Naive B cell (primary cell): ENCODE measurements around the gene ADIPOQ. TPM values are rescaled to one million over a fixed set of nuclear protein-coding genes. Genes with fewer than 3 reads are reported as not detected.
"Not testable (repeated sequence)": the region's sequence is repeated elsewhere in the genome, so short reads cannot be mapped to it uniquely, and the experiment has no call there.

Experiments
- ATAC-seq, 2 donors: fragments of 150-1000 bp; cut with Tn5 transposase; 2 replicates each; pipeline ENCODE4 v1.10.0; 2021; ENCODE audit warnings: low read depth in 2 of 2, mild to moderate bottlenecking in 2 of 2, moderate library complexity in 2 of 2
- DNase-seq: peaks from one replicate; pipeline ENCODE4 v3.0.0; 2022
- H3K27ac Mint-ChIP-seq, 6 donors: one replicate each; pipeline ENCODE4 v1.8.0; 2020 to 2022; ENCODE audit warnings: mild to moderate bottlenecking in 6 of 6, mixed read lengths in 6 of 6, moderate library complexity in 5 of 6, inconsistent platforms in 2 of 6
- H3K27me3 Mint-ChIP-seq, 3 donors: one replicate each; pipeline ENCODE4 v1.8.0; 2021 to 2022; ENCODE audit warnings: mixed read lengths in 3 of 3, mild to moderate bottlenecking in 1 of 3
- H3K36me3 Mint-ChIP-seq, 2 donors: one replicate each; pipeline ENCODE4 v1.8.0; 2020 to 2022; ENCODE audit warnings: mixed read lengths in 2 of 2, inconsistent platforms in 1 of 2, mild to moderate bottlenecking in 1 of 2
- H3K4me1 Mint-ChIP-seq, 3 donors: one replicate each; pipeline ENCODE4 v1.8.0; 2020 to 2022; ENCODE audit warnings: mixed read lengths in 3 of 3, inconsistent platforms in 1 of 3, mild to moderate bottlenecking in 1 of 3, moderate library complexity in 1 of 3
- H3K4me3 Mint-ChIP-seq, 8 donors: one replicate each; pipeline ENCODE4 v1.8.0; 2020 to 2022; ENCODE audit warnings: mild to moderate bottlenecking in 8 of 8, mixed read lengths in 8 of 8, moderate library complexity in 8 of 8, inconsistent platforms in 2 of 8
- H3K9me3 Mint-ChIP-seq, 7 donors: one replicate each; pipeline ENCODE4 v1.8.0; 2020 to 2022; ENCODE audit warnings: mixed read lengths in 7 of 7, mild to moderate bottlenecking in 5 of 7, inconsistent platforms in 2 of 7, moderate library complexity in 1 of 7
- polyA plus RNA-seq, 6 donors: library from polyadenylated mRNA; unstranded; fragments of 300-500 nt; fragmentation: Illumina TruSeq; gene quantifications; one replicate each; pipeline ENCODE4 v1.2.3, GENCODE V29; 2021; ENCODE audit warnings: low read depth in 6 of 6

The ADIPOQ gene
- polyA plus RNA-seq = not detected

DNA sequence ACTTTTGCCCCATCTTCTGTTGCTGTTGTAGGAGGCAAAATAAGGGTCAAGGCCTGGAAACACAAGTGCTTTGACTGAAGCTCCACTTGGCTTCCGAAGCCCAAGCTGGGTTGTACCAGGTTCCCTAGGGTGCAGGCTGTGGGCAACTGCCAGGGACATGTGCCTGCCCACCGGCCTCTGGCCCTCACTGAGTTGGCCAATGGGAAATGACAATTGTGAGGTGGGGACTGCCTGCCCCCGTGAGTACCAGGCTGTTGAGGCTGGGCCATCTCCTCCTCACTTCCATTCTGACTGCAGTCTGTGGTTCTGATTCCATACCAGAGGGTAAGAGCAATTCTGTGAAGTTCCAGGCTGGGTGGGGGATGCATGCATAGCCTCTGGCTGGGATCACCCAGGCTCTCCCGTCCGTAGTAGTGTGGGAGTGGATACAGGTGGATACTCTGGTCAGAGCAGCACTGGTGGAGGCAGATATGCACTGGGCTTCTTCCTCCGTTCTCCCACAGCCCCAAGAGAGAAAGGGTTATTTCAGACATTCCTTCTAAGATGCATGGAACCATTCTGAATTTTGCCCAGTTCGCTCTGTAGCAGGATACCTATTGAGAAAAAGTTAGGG, at the start of gene ADIPOQ:
Gene ADIPOQ (plus strand): TSS at position 285 of the 613 bp plus-strand sequence. CDS start 10,349 bp downstream, outside the sequence.
- no peaks in the 10 kb centered on the region for H3K9me3 Mint-ChIP-seq
- H3K36me3 Mint-ChIP-seq = no peaks in the 10 kb centered on the region
- H3K4me3 Mint-ChIP-seq = no peak within 1 kb of the TSS
- no peak for DNase-seq
- H3K4me1 Mint-ChIP-seq = no peaks in the 10 kb centered on the region
- H3K27ac Mint-ChIP-seq = peak within 1 kb of the TSS in 1 of 6 donors; percentile 7
- no peak for ATAC-seq
- H3K27me3 Mint-ChIP-seq = peaks cover 5 to 35% (median 25%) of the 10 kb centered on the region in 3 donors

DNA sequence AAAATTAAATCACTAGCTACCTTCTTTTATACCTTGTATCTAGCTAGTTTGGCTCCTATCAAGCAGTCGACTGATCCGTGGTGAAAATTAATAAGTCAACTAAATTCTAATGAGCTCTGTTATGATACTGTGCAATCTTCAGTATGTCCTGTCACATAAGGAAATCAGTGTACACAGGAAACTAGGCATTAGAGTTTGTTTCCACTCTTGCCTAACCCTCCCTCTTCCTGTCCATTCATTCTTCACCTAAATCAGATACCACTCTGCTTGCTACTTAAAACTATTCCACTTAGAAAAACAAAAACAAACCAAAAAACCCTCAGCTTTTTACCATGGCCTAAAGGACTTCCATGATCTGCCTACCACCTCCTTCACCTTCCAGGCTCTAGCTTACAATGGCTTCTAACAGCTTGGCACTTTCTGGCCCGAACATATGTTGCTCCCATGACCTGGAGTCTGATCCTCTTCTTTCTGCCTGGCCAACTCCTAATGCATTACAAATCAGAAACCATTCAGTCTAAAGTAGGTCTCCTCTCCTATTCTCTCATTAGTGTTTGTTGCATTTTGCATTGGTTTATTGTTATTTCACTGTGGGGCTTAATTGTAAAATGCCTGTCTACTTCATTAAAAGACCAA, 44.2 kb upstream of the ADIPOQ start:
- peaks cover 10 to 22% of the 10 kb centered on the region in 2 donors for H3K36me3 Mint-ChIP-seq
- H3K27me3 Mint-ChIP-seq = no peaks in the 10 kb centered on the region
- no peak for ATAC-seq
- no peak for DNase-seq
- H3K9me3 Mint-ChIP-seq = no peaks in the 10 kb centered on the region
- no peak overlapping the region for H3K4me3 Mint-ChIP-seq
- H3K4me1 Mint-ChIP-seq = peaks cover 0 to 5% (median 0%) of the 10 kb centered on the region in 3 donors
- peak overlapping the region in 1 of 6 donors; percentile 19 for H3K27ac Mint-ChIP-seq

DNA sequence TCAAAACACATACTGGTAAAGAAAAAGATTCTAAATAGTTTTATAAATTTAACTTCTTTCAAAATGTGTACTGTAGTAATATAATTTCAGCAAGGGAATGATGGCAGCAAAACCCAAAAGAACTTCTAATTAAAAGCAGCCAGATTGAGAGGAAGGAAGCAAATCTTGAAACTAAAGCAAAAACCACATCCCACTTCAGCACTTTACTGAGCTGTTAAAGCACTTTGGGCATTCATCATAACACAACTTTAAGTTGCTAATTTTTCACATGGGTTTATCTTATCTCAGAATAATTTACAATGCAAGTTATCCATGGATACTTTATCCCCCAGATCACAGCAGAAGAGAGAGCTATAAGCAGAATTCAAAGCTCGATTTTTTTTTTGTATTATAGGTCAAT, 42.2 kb upstream of the ADIPOQ start:
- Mint-ChIP-seq H3K4me3 (no peak overlapping the region), H3K9me3 (no peaks in the 10 kb centered on the region), H3K27me3 (no peaks in the 10 kb centered on the region), H3K27ac (no peak overlapping the region), H3K4me1 (peaks cover 0 to 8% (median 5%) of the 10 kb centered on the region in 3 donors), H3K36me3 (peaks cover 10 to 16% of the 10 kb centered on the region in 2 donors)
- no peak for DNase-seq
- no peak for ATAC-seq

DNA sequence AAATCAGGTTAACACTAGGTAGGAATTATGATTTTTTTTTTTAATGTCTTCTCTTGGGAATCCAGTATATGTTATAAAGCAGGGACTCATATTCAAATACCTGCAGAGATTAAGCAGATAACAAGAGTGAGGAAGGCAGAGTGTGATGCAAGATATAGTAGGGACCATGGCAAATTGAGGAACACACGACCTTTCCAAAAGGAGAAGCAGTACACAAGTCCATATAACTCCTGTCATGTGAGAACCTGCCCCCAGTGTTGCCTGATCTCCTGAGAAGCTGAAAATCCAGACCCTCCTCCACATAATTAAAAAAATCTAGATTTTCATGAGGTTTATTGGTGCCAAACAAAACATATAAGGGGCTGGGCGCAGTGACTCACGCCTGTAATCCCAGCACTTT, 39.8 kb upstream of the ADIPOQ start:
- H3K36me3 Mint-ChIP-seq = peaks cover 10 to 16% of the 10 kb centered on the region in 2 donors
- H3K9me3 Mint-ChIP-seq = no peaks in the 10 kb centered on the region
- peaks cover 5 to 29% (median 13%) of the 10 kb centered on the region in 3 donors for H3K4me1 Mint-ChIP-seq
- H3K27me3 Mint-ChIP-seq = no peaks in the 10 kb centered on the region
- ATAC-seq (no peak), DNase-seq (no peak)
- H3K27ac Mint-ChIP-seq = peak overlapping the region in 1 of 6 donors; percentile 84
- H3K4me3 Mint-ChIP-seq = peak overlapping the region in 1 of 8 donors; percentile 47

DNA sequence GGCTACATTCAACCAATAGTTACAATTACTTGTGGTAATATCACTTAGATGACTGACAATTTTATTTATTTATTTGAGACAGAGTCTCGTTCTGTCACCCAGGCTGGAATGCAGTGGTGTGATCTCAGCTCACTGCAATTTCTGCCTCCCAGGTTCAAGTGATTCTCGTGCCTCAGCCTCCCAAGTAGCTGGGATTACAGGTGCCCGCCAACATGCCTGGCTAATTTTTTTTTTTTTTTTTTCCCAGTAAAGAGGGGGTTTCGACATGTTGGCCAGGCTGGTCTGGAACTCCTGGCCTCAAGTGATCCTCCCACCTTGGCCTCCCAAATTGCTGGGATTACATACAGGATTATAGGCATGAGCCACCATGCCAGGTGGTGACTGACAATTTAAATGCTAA, 39.1 kb upstream of the ADIPOQ start:
- DNase-seq, H3K4me3 Mint-ChIP-seq, H3K27ac Mint-ChIP-seq, ATAC-seq, H3K9me3 Mint-ChIP-seq, H3K27me3 Mint-ChIP-seq: not testable (repeated sequence)
- peaks cover 5 to 30% (median 12%) of the 10 kb centered on the region in 3 donors for H3K4me1 Mint-ChIP-seq
- H3K36me3 Mint-ChIP-seq = peaks cover 6 to 16% of the 10 kb centered on the region in 2 donors

DNA sequence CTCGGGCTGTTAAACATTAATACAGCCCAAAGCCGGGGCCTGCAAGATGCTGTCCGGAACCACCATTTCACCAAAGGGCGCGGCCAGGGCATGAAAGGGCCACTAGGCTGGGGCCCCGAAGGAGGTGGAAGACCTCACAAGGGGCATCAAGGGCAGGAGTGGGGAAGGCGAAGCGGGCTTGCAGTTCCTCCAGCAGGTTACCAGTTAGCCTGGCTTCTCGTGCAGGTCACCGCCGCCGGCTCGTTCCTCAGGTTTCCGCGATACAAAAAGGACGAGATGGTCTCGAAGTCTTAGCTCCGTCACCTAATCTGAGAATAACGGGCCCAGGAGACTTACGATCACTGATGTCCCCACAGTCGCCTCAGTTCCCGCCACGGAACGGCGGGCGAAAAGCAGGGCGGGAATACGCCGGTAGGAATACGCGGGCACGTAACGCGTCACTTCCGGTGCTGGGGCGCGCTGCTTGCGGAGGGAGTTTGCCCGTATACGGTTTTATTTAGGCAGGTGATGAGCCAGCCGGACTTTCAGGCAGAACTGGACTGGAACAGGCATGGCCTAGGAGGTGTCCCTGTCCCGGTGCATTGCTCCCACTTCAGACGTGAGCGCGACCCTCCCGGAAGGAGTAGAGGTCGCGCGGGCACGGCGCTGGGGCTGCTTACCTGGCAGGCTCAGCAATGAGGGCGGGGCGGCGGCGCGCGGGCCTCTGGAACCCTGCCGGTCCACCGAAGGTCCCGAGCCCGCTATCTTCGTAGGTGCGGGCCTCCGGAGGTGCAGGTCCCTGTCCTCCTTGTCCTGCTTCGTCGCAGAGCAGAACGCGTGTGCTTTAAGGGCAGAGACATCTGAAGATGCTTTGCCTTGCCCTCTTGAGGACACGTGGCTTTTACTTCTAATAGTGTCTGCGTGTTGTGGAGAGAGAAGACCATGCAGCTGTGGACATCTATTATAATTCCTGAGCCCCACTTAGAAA, 36.1 kb upstream of the ADIPOQ start, which contains the start of gene RFC4:
Gene RFC4 (minus strand): TSS at position 394 of the 967 bp plus-strand sequence. CDS start 1,769 bp downstream, outside the sequence.
- H3K4me3 Mint-ChIP-seq = peak within 1 kb of the TSS; percentile 87 to 98 (median 97)
- no peaks in the 10 kb centered on the region for H3K9me3 Mint-ChIP-seq
- ATAC-seq = peak; percentile 88 to 89
- DNase-seq = peak; percentile 74
- H3K27me3 Mint-ChIP-seq = no peaks in the 10 kb centered on the region
- peak within 1 kb of the TSS; percentile 82 to 95 (median 89) for H3K27ac Mint-ChIP-seq
- H3K36me3 Mint-ChIP-seq = peaks cover 0 to 5% of the 10 kb centered on the region in 2 donors
- H3K4me1 Mint-ChIP-seq = peaks cover 5 to 30% (median 8%) of the 10 kb centered on the region in 3 donors

DNA sequence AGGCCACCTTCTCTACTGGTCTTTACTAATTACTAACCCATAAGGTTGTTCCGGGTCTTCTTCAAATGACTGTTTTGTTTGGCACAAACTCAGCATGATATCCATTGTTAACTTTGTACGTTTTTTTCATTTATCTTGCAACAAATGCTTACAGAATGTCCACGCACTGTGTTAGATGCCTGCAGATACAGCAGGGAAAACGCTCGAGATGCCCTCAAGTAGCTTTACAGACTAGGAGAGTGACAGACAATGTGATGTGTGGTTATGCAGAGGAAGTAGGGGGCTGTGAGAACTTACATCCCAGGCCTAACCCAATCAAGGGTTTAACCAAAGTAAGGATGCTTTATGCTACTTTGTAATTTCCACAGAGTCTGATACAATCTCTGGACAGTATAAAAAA, 35.3 kb upstream of the ADIPOQ start:
- no peak for ATAC-seq
- Mint-ChIP-seq H3K36me3 (peaks cover 0 to 5% of the 10 kb centered on the region in 2 donors), H3K9me3 (no peaks in the 10 kb centered on the region), H3K4me3 (peak overlapping the region; percentile 87 to 98 (median 97)), H3K27ac (peak overlapping the region; percentile 82 to 95 (median 89)), H3K4me1 (peaks cover 5 to 30% (median 8%) of the 10 kb centered on the region in 3 donors), H3K27me3 (peaks cover 0 to 4% (median 0%) of the 10 kb centered on the region in 3 donors)
- no peak for DNase-seq

DNA sequence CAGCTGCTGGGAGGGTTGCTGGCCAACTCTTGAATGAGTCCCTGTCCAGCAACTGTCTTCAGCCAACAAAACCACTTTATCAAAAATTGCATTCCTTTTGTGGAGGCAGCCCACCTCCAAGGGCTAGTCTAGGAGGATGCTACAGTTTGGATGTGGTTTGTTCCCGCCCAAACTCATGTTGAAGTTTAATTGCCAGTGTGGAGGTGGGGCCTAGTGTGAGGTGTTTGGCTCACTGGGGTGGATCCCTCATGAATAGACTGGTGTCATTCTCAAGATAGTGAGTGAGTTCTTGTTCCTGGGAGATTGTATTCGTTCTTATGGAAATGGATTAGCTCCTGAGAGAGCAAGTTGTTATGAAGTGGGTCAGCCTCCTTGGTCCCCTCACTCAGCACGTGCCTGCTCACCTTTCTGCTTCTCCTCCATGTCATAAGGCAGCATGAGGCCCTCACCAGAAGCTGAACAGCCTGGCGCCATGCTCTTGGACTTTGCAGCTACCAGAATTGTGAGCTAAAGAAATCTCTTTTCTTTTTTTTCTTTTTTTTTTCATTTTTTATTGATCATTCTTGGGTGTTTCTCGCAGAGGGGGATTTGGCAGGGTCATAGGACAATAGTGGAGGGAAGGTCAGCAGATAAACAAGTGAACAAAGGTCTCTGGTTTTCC, 32.0 kb upstream of the ADIPOQ start:
- no peaks in the 10 kb centered on the region for H3K36me3 Mint-ChIP-seq
- peaks cover 6 to 18% (median 14%) of the 10 kb centered on the region in 3 donors for H3K27me3 Mint-ChIP-seq
- H3K4me1 Mint-ChIP-seq = peaks cover 5 to 20% (median 8%) of the 10 kb centered on the region in 3 donors
- H3K4me3 Mint-ChIP-seq = no peak overlapping the region
- no peak overlapping the region for H3K27ac Mint-ChIP-seq
- no peaks in the 10 kb centered on the region for H3K9me3 Mint-ChIP-seq
- no peak for ATAC-seq
- no peak for DNase-seq

DNA sequence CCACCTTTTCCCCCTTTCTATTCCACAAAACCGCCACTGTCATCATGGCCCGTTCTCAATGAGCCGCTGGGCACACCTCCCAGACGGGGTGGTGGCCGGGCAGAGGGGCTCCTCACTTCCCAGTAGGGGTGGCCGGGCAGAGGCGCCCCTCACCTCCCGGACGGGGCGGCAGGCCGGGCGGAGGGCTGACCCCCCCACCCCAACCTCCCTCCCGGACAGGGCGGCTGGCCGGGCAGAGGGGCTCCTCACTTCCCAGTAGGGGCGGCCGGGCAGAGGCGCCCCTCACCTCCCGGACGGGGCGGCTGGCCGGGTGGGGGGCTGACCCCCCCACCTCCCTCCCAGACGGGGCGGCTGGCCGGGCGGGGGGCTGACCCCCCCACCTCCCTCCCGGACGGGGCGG, 31.2 kb upstream of the ADIPOQ start:
- not testable (repeated sequence) for H3K36me3 Mint-ChIP-seq, H3K4me3 Mint-ChIP-seq, H3K27ac Mint-ChIP-seq, DNase-seq, H3K9me3 Mint-ChIP-seq, ATAC-seq
- peaks cover 6 to 18% (median 18%) of the 10 kb centered on the region in 3 donors for H3K27me3 Mint-ChIP-seq
- H3K4me1 Mint-ChIP-seq = peaks cover 5 to 12% (median 8%) of the 10 kb centered on the region in 3 donors

DNA sequence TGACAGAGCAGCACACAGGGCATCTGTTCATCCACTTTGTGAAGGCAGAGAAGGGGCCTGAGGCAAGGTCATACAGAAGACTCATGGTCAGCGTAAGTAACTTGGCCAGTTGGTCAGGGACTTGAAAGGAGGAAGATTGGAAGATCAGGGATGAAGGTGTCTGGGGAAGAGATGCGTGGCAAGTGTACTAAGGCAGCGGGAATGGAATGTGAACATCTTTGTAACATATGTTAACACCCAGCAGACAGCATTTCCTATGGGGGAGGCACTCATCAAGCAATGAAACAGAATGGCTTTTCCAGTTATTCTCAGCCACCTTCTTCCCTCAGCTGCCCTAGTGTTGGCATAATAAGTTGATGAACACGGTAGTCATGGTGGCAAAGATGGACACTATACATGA, 28.4 kb upstream of the ADIPOQ start:
- DNase-seq (no peak), ATAC-seq (no peak)
- H3K36me3 Mint-ChIP-seq = no peaks in the 10 kb centered on the region
- no peak overlapping the region for H3K27ac Mint-ChIP-seq
- H3K9me3 Mint-ChIP-seq = no peaks in the 10 kb centered on the region
- no peaks in the 10 kb centered on the region for H3K4me1 Mint-ChIP-seq
- peaks cover 6 to 18% (median 18%) of the 10 kb centered on the region in 3 donors for H3K27me3 Mint-ChIP-seq
- no peak overlapping the region for H3K4me3 Mint-ChIP-seq

DNA sequence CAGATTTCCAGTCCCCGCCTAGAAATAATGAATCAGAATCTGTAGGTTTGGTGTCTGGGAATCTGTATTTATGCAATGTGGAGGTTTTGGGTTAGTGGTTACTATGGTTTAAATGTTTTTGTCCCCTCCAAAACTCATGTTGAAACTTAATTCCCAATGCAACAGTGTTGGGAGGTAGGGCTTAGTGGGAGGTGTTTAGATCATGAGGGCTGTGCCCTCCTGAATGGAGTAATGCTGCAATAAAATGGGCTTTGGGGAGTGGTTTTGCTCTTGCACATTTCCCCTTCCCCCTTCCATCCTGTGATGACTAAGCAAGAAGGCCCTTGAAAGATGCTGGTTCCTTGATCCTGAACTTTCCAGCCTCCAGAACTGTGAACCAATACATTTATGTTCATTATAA, 27.1 kb upstream of the ADIPOQ start:
- no peak overlapping the region for H3K27ac Mint-ChIP-seq
- H3K27me3 Mint-ChIP-seq = peaks cover 6 to 18% (median 18%) of the 10 kb centered on the region in 3 donors
- H3K9me3 Mint-ChIP-seq = no peaks in the 10 kb centered on the region
- H3K4me3 Mint-ChIP-seq = no peak overlapping the region
- DNase-seq (no peak), ATAC-seq (no peak)
- no peaks in the 10 kb centered on the region for H3K4me1 Mint-ChIP-seq
- H3K36me3 Mint-ChIP-seq = no peaks in the 10 kb centered on the region

DNA sequence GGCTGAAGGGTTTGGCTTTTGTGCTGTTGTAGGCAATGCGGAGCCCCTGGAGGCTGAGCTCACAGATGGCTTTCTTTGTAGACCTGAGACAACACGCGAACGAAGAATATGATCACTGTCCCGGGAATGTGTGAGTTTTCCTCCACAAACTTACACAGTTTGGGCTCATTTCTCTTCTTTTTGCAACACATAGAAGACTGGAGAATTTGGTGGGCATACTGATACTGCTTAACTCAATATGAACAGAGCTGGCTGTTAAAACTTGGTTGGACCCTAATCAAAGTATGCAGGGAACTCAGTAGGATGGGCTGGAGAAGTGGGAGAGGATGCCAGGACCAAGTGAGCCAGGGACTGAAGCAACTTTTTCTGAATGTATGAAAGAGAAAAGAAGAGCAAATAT, 24.0 kb upstream of the ADIPOQ start:
- H3K36me3 Mint-ChIP-seq = no peaks in the 10 kb centered on the region
- peaks cover 0 to 11% (median 6%) of the 10 kb centered on the region in 3 donors for H3K27me3 Mint-ChIP-seq
- no peaks in the 10 kb centered on the region for H3K4me1 Mint-ChIP-seq
- no peak overlapping the region for H3K4me3 Mint-ChIP-seq
- no peaks in the 10 kb centered on the region for H3K9me3 Mint-ChIP-seq
- no peak for DNase-seq
- H3K27ac Mint-ChIP-seq = no peak overlapping the region
- no peak for ATAC-seq

DNA sequence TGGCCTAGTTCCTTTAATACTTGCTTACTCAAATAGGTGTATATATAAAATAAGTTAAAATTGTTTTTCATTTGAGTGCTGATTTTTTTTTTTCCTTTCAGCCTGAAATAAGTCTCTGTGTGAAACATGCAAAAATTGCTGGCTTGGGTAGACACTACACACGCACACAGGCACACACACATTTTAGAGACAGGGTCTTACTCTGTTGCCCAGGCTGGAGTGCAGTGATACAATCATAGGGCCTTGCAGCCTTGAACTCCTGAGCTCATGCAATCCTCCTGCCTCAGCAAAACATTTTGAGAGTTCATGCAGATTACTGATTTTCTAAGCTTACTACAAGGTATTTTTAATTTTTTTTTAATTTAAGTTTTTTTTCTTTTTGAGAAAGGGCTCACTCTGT, 23.6 kb upstream of the ADIPOQ start:
- no peak for DNase-seq
- Mint-ChIP-seq H3K27ac (no peak overlapping the region), H3K27me3 (peaks cover 3 to 8% (median 4%) of the 10 kb centered on the region in 3 donors), H3K9me3 (no peaks in the 10 kb centered on the region), H3K36me3 (no peaks in the 10 kb centered on the region), H3K4me1 (no peaks in the 10 kb centered on the region), H3K4me3 (no peak overlapping the region)
- ATAC-seq = no peak
